Sigmoid colon (tissue), 7 donors: ENCODE data around the gene LTBP1. TPM values are rescaled to one million over a fixed set of nuclear protein-coding genes. Genes with fewer than 3 reads are reported as not detected.

Source experiments
- DNase-seq: peaks from one replicate; pipeline ENCODE4 v3.0.0-alpha.2; 2019
- H3K27ac ChIP-seq, 4 donors: fragments of 200-600 bp; sonication (generic); one replicate each; pipeline ENCODE4 v1.5.1; 2016 to 2019; ENCODE audit warnings: mild to moderate bottlenecking in 1 of 4
- H3K27me3 ChIP-seq, 3 donors: fragments of 200-600 bp; sonication (generic); one replicate each; pipeline ENCODE4 v1.5.1; 2019; ENCODE audit warnings: mild to moderate bottlenecking in 1 of 3
- H3K36me3 ChIP-seq, 4 donors: fragments of 200-600 bp; sonication (generic); one replicate each; pipeline ENCODE4 v1.5.1; 2016 to 2019
- H3K4me1 ChIP-seq, 4 donors: fragments of 200-600 bp; sonication (generic); one replicate each; pipeline ENCODE4 v1.5.1; 2017 to 2019
- H3K4me3 ChIP-seq, 4 donors: fragments of 200-600 bp; sonication (generic); one replicate each; pipeline ENCODE4 v1.5.1; 2017 to 2019; ENCODE audit warnings: mild to moderate bottlenecking in 2 of 4, moderate library complexity in 1 of 4
- H3K9me3 ChIP-seq, 4 donors: fragments of 200-600 bp in 3 of 4; sonication (generic) in 3 of 4; one replicate each; pipeline versions ENCODE4 v1.5.1 to v1.6.1; 2013 to 2019
- CTCF ChIP-seq, 4 experiments: fragments of 450-650 bp in 3 of 4; fragments of 200-600 bp in 1 of 4; IDR thresholded peaks; one replicate each; pipeline ENCODE4 v1.5.1; 2016 to 2019; ENCODE audit warnings: antibody characterized with exemption in 4 of 4, mild to moderate bottlenecking in 3 of 4, moderate library complexity in 2 of 4
- EP300 ChIP-seq, 4 donors: sonication (generic); formaldehyde crosslinking; IDR thresholded peaks; one replicate each; pipeline ENCODE4 v1.6.1; 2017; ENCODE audit warnings: antibody characterized with exemption in 4 of 4
- POLR2A ChIP-seq, 2 donors: fragments of 450-650 bp; IDR thresholded peaks; one replicate each; pipeline ENCODE4 v1.6.1; 2016; ENCODE audit warnings: antibody characterized with exemption in 2 of 2, mild to moderate bottlenecking in 2 of 2, moderate library complexity in 2 of 2
- POLR2AphosphoS5 ChIP-seq, 4 donors: sonication (generic); formaldehyde crosslinking; IDR thresholded peaks; one replicate each; pipeline ENCODE4 v1.6.1; 2017; ENCODE audit warnings: antibody characterized with exemption in 4 of 4
- WGBS, 2 donors: extraction: QIAGEN DNeasy Blood & Tissue Kit; methylation state at CpG; one replicate each; pipeline ENCODE4 v1.1.7; 2013; 5-methylcytosine and 5-hydroxymethylcytosine counted together
- intact Hi-C: fragments of 100-400 bp; cut with DNase I; formaldehyde crosslinking; loops from one replicate; pipeline ENCODE4 v1.15.1; 2023
- polyA plus RNA-seq, 3 donors: library from polyadenylated mRNA; stranded (reverse); fragments of 200-250 nt; gene quantifications; one replicate each; pipeline ENCODE4 v1.2.3, GENCODE V29; 2013
- total RNA-seq, 4 donors: library from RNA; depleted of rRNA; stranded (reverse); fragments of >200 nt; gene quantifications; one replicate each; pipeline ENCODE4 v1.1.0, GENCODE V29; 2016
- donor health status: healthy with polysubstance abuse.
- donor health status: Bipolar disorder and iron deficiency.
- donor health status: healthy.

Gene LTBP1
- total and polyA plus RNA-seq, 7 donors, result 3.0 to 102 (median 34.2) TPM

DNA sequence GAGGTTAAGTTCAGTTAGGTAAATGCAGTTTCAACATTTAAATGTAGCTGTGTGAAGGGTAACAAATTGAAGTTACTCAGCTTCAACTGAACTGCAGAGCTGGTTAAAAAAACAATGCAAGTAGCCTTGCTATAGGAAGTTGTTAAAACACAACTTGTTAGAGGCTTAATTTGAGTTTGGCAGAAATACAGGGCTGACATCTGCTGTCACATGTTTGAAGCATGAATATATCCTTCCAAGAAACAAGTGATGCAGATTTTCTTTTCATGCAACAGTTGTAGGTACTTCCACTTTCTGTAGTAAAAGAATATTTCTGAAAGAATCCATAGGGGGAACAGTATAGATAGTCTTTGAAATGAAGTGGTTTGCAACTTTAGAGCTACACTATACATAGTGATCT lies 321.0 kb downstream of the LTBP1 start:
- Histone ChIP-seq H3K27ac (peak overlapping the region in 2 of 4 donors; percentile 17 to 40), H3K36me3 (peaks cover 0 to 18% (median 1%) of the 10 kb centered on the region in 4 donors), H3K9me3 (peaks cover 0 to 3% (median 0%) of the 10 kb centered on the region in 4 donors), H3K4me1 (peaks cover 0 to 34% (median 18%) of the 10 kb centered on the region in 4 donors), H3K4me3 (no peak overlapping the region), H3K27me3 (no peaks in the 10 kb centered on the region)
- no peak for DNase-seq
- TF ChIP-seq POLR2A (IDR thresholded peaks at IDR 0.05) (no peak), CTCF (IDR thresholded peaks at IDR 0.05) (no peak), POLR2AphosphoS5 (IDR thresholded peaks at IDR 0.05) (no peak), EP300 (IDR thresholded peaks at IDR 0.05) (no peak)
- intact Hi-C loops, result loop anchor here (5.0 kb wide), 2 partner anchors 230 to 320 kb away; partner anchors contain the start of gene LTBP1

- Histone ChIP-seq H3K4me3 (no peak overlapping the region), H3K27ac (peak overlapping the region in 2 of 4 donors; percentile 17 to 40), H3K36me3 (peaks cover 0 to 14% (median 0%) of the 10 kb centered on the region in 4 donors), H3K9me3 (peaks cover 0 to 3% (median 0%) of the 10 kb centered on the region in 4 donors), H3K27me3 (no peaks in the 10 kb centered on the region), H3K4me1 (peaks cover 0 to 34% (median 18%) of the 10 kb centered on the region in 4 donors)
- no peak for DNase-seq
- 67 to 80% methylated on average over 4 of the region's 4 CpGs for WGBS, 2 donors
- TF ChIP-seq POLR2A (IDR thresholded peaks at IDR 0.05) (no peak), EP300 (IDR thresholded peaks at IDR 0.05) (no peak), POLR2AphosphoS5 (IDR thresholded peaks at IDR 0.05) (no peak), CTCF (IDR thresholded peaks at IDR 0.05) (no peak)
- intact Hi-C loops, result loop anchor here (5.0 kb wide), 2 partner anchors 231 to 321 kb away; partner anchors contain the start of gene LTBP1
Observed at GRCh38 chr2:33268246-33268831, 321.6 kb downstream of the LTBP1 start.

- Histone ChIP-seq H3K4me1 (peaks cover 0 to 31% (median 20%) of the 10 kb centered on the region in 4 donors), H3K4me3 (no peak overlapping the region), H3K27ac (no peak overlapping the region)
Observed at GRCh38 chr2:33272001-33272400, 325.2 kb downstream of the LTBP1 start.

DNA sequence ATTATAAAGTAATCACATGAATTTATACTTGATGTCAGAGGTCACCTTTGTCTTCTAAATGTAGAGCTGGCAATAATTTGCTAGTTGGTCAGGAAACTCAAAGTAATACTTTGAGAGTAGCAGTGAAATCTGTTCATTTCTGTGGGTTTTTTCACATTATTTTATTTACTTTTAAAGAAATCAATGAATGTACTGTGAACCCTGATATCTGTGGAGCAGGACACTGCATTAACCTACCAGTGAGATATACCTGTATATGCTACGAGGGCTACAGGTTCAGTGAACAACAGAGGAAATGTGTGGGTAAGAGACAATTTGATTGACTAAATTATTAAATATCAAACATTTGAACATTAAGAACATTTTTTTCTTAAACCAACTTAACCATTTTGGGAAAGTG lies 326.7 kb downstream of the LTBP1 start:
- Histone ChIP-seq H3K9me3 (no peaks in the 10 kb centered on the region), H3K27ac (no peak overlapping the region), H3K36me3 (peaks cover 0 to 7% (median 0%) of the 10 kb centered on the region in 4 donors), H3K27me3 (no peaks in the 10 kb centered on the region), H3K4me1 (peaks cover 0 to 31% (median 14%) of the 10 kb centered on the region in 4 donors), H3K4me3 (no peak overlapping the region)
- intact Hi-C loops, result loop anchor here (10.0 kb wide), 1 partner anchor 139 kb away; no protein-coding TSS in a partner anchor
- no peak for TF ChIP-seq POLR2A (IDR thresholded peaks at IDR 0.05)
- TF ChIP-seq EP300 (IDR thresholded peaks at IDR 0.05), result no peak
- no peak for TF ChIP-seq POLR2AphosphoS5 (IDR thresholded peaks at IDR 0.05)
- TF ChIP-seq CTCF (IDR thresholded peaks at IDR 0.05), result no peak
- DNase-seq, result no peak
- WGBS, 2 donors, result 95 to 97% methylated on average over 1 of the region's 1 CpG

More at GRCh38 chr2:33272001-33272400, 325.2 kb downstream of the LTBP1 start:
- Histone ChIP-seq H3K27me3 (no peaks in the 10 kb centered on the region), H3K9me3 (no peaks in the 10 kb centered on the region), H3K36me3 (peaks cover 0 to 2% (median 0%) of the 10 kb centered on the region in 4 donors)
- WGBS, 2 donors, result 72 to 88% methylated on average over 4 of the region's 4 CpGs
- intact Hi-C loops, result loop anchor here (10.0 kb wide), 1 partner anchor 137 kb away; no protein-coding TSS in a partner anchor
- no peak for DNase-seq
- TF ChIP-seq EP300 (IDR thresholded peaks at IDR 0.05) (no peak), CTCF (IDR thresholded peaks at IDR 0.05) (no peak), POLR2AphosphoS5 (IDR thresholded peaks at IDR 0.05) (no peak), POLR2A (IDR thresholded peaks at IDR 0.05) (no peak)
